ENCODE measurements around the gene LSG1. TPM values are rescaled to one million over a fixed set of nuclear protein-coding genes. Genes with fewer than 3 reads are reported as not detected.
A peak's percentile ranks its signal among the peaks of the same experiment; 100 is the strongest.

The LSG1 gene
- total and polyA plus RNA-seq, 2 of the 13 experiments (the other 11 are each of a cell fraction or from before 2014, with no cell fraction given) = 21.4 to 32.1 TPM

GRCh38 chr3:194633349-194634004 is 38.5 kb downstream of the LSG1 start, which contains the start of gene TMEM44 (continued):
- no peak for TF ChIP-seq LRRFIP1 (CRISPR knock-in tag; conservative IDR thresholded peaks at IDR 0.05)
- peak; percentile 26; the same call in 1 of the 2 replicates for TF ChIP-seq ZSCAN21 (CRISPR knock-in tag; IDR thresholded peaks at IDR 0.05; ENCODE audit: borderline replicate concordance)
- TF ChIP-seq TCF12 (IDR thresholded peaks at IDR 0.05) = no peak
- TF ChIP-seq TCF12 (CRISPR knock-in tag; IDR thresholded peaks at IDR 0.05) = 0 out of 2 replicates have a peak, but pooled peaks have one; percentile 18
- TF ChIP-seq IKZF4 (CRISPR knock-in tag; IDR thresholded peaks at IDR 0.05; ENCODE audit: borderline replicate concordance, low read depth, not compliant biosample characterization) = no peak
- peak; percentile 54; the same call in 1 of the 2 replicates for TF ChIP-seq ZNF609 (CRISPR knock-in tag; IDR thresholded peaks at IDR 0.05; ENCODE audit: borderline replicate concordance)
- no peak for TF ChIP-seq ATF6 (CRISPR knock-in tag; conservative IDR thresholded peaks at IDR 0.05)
- TF ChIP-seq STAT6 (CRISPR knock-in tag; IDR thresholded peaks at IDR 0.05; ENCODE audit: borderline replicate concordance) = no peak
- peak; percentile 57 for TF ChIP-seq ZNF18 (CRISPR knock-in tag; IDR thresholded peaks at IDR 0.05; ENCODE audit: insufficient replicate concordance)
- TF ChIP-seq HDAC2 (CRISPR knock-in tag; IDR thresholded peaks at IDR 0.05) = peak; percentile 78
- TF ChIP-seq ZNF619 (CRISPR knock-in tag; IDR thresholded peaks at IDR 0.05) = 0 out of 2 replicates have a peak, but pooled peaks have one; percentile 33
- no peak for TF ChIP-seq MZF1 (CRISPR knock-in tag; IDR thresholded peaks at IDR 0.05; ENCODE audit: borderline replicate concordance)
- no peak for TF ChIP-seq ZNF652 (CRISPR knock-in tag; IDR thresholded peaks at IDR 0.05; ENCODE audit: borderline replicate concordance, low read depth)
- TF ChIP-seq ZFP36L2 (CRISPR knock-in tag; IDR thresholded peaks at IDR 0.05) = no peak

All from HepG2 (cell line).